Left ventricle myocardium superior (tissue), 1 donor: ENCODE data around the gene ANKDD1B. TPM values are rescaled to one million over a fixed set of nuclear protein-coding genes. Genes with fewer than 3 reads are reported as not detected.
A peak's percentile ranks its signal among the peaks of the same experiment; 100 is the strongest.

Experiments used
- ATAC-seq: fragments of 200-7000 bp; cut with Tn5 transposase; one replicate; pipeline ENCODE4 v1.9.1; 2020; ENCODE audit warnings: mild to moderate bottlenecking, moderate library complexity
- DNase-seq: peaks from one replicate; pipeline ENCODE4 v3.0.0-alpha.2; 2020
- intact Hi-C: fragments of 100-400 bp; cut with micrococcal nuclease; formaldehyde crosslinking; loops from one replicate; pipeline ENCODE4 v1.11.0; 2022
- total RNA-seq: library from RNA; stranded (reverse); fragmentation: NEBNext Ultra II Directional; extraction: Animal tissue kit (Norgen Biotek cat#: 25700); gene quantifications from one replicate; pipeline ENCODE4 v1.2.1, GENCODE V29; 2021
- donor health status: DM: no; HTN: yes; CAD: no; lungs with severe emphysema.

The ANKDD1B gene
- total RNA-seq, 1 donor from 2014 or later = 0.25 TPM

DNA sequence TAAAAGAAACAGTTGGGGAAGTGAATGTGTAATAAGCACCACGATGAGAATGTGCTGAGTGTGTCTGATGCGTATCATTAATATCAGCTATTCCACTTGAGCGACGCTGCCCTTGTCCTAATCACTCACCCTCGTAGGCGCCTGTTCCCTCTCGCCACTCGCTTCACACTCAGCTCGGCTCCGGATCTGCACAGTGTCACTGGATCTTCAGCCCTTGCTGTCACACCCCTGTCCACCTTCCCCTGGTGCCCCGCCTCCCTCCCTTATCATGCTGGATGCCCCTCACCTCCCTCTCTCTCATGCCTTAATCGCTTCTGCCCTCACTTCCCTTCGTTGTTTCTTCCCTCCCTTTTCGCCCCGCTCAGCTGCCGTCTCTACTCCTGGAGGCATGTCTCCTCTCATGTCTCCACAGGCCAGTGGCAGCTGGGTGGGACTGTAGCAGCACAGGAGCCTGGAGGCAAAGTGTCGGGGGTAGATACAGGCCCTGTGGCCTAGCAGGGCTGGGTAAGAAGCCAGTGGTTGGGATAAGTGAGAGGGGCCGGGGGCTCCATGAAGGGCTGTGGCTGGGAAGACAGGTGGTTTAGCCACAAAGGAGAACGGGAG lies 43.5 kb downstream of the ANKDD1B start:
- peak; percentile 96 for ATAC-seq
- intact Hi-C loops = no loop called here
- DNase-seq = peak; percentile 62

DNA sequence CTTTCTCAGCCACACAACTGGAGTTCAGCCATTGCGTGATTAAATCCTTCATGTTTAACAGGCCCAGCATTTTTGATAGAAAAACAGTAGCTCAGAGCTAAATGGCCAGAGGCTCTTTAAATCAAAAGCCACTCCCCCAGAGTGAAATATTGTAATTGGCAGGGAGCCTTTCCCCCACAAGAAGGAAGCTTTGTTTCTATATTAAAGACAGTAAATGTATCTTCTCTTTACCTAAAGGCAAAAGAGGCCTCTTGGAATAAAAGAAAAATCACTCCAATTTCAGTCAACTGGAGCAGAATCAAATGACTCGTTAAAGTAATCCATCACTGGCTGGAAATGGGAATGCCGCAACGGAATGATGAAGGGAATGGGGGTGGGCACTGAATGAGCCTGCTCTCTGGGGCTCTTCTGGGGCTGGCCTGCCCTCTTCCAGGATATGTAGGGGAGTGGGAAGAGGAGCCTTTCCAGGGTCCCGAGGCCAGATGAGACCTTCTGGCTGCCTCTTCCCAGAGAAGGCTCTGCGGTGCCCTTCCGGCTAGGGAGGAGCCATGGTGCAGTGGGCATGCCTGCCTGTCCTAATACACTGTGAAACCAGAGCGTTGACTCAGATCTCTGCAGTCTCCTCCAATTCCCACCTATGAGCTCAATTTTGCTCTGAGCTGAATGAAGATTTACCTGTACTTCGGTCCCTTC lies 45.2 kb downstream of the ANKDD1B start:
- ATAC-seq (peak; percentile 49), DNase-seq (peak; percentile 23)
- intact Hi-C loops = no loop called here

GRCh38 chr5:75659791-75660450 lies 48.7 kb downstream of the ANKDD1B start:
- intact Hi-C loops = loop anchor here (10.0 kb wide), 1 partner anchor 155 kb away; no protein-coding TSS in a partner anchor
- no peak for ATAC-seq

DNA sequence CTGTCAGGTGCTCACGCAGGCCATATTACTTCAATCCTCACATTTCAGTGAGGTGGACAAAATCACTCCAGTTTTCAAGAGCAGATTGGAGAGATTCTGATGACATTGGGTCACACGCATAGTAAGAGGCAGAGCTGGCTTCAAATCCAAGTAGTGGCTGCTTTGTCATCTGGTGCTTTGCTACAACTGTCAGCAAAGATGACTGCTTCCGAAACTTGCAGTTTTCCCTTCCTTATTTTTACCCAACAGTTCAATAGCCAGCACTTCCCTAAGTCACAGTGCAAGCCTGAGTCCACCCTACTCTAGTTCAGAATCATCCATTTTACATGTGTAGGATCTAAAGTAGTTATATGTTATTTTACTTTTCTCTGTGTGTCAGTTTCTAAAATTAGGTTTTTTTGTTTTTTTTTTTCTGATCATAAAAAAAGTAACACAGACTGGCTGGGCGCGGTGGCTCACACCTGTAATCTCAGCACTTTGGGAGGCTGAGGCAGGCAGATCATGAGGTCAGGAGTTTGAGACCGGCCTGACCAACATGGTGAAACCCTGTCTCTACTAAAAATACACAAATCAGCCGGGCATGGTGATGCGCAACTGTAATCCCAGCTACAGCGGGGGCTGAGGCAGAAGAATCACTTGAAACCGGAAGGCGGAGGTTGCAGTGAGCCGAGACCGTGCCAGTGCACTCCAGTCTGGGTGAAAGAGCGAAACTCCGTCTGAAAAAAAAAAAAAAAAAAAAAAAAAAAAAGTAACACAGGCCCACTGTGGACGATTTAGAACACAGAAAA lies 49.6 kb downstream of the ANKDD1B start:
- ATAC-seq = peak; percentile 35
- no peak for DNase-seq
- intact Hi-C loops = loop anchor here (10.0 kb wide), 1 partner anchor 156 kb away; no protein-coding TSS in a partner anchor

More at GRCh38 chr5:75659791-75660450, 48.7 kb downstream of the ANKDD1B start:
- no peak for DNase-seq

GRCh38 chr5:75662061-75662460 lies 50.8 kb downstream of the ANKDD1B start:
- intact Hi-C loops = loop anchor here (10.0 kb wide), 1 partner anchor 157 kb away; no protein-coding TSS in a partner anchor
- DNase-seq = no peak
- no peak for ATAC-seq

DNA sequence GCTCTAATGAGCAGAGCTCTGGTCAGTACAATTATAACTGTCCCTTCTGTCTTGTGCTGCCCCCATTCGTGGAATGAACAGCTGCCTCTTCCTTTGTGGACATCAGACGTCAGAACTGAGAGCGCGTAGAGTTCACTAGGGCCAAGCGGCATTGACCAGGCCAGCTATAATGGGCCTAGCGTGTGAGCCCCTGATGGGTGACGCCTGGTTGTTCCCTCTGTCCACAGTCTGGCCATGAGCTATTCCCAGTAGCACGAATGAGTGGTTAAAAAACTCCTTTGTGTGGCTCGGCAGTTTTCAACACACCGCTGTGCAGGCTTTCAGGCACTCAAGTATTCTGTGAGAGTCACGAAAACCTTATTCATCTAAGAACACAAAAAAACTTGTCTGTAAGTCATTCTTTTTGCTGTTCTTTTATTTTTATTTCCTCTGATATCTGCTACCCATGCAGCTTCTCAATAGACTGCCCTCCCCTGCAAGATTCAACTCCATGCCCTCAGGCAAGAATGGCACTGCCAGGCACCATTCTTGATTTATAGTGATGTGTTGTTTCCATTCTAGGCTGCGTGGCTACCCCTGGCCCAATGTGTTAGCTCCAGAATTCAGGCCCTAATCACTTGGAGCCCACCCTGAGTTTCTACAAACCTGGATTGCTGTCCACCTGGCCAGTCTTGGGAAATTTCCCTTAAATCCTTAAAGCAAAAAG lies 52.5 kb downstream of the ANKDD1B start:
- intact Hi-C loops = loop anchor here (10.0 kb wide), 1 partner anchor 159 kb away; no protein-coding TSS in a partner anchor
- no peak for ATAC-seq
- no peak for DNase-seq

- ATAC-seq = no peak
- no peak for DNase-seq
- intact Hi-C loops = loop anchor here (10.0 kb wide), 1 partner anchor 160 kb away; no protein-coding TSS in a partner anchor
Measured at GRCh38 chr5:75664979-75665378, 53.7 kb downstream of the ANKDD1B start.

DNA sequence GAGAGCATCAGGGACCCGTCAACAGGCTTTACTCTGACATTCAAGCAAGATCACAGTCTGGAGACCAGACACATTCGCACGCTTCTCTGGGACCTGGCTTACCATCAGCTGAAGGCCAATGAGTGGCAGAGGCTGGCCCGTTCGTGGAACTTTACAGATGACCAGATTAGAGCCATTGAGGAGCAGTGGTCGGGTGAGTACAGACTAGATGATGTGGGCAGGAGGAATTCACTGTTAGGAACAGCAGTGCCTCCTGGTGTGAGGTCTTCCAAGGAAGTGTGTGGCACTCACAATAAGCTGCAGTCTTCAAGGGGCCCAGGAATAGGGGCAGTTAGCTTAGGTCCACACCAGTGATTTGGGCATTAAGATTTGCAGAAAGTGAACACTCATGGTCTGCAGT lies 55.5 kb downstream of the ANKDD1B start:
- intact Hi-C loops = loop anchor here (10.0 kb wide), 1 partner anchor 162 kb away; no protein-coding TSS in a partner anchor
- no peak for DNase-seq

DNA sequence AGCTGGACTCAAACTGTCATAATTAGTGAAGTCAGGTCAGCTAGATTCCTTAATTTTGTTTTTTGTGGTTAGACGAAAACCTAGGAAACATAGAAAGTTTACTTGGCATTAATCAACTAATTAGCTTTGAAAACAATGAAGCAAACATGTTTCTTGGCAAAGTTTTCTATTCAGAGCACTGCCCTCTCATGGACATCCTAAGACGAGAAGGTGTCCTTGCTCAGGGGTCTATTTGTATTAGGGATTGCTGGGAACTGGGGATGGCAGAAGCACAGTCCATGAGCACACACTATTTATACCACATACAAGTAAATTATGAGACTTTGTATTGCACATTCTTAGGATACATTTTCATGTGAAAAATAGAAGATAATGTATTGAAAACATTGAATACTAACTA lies 56.3 kb downstream of the ANKDD1B start:
- intact Hi-C loops = loop anchor here (10.0 kb wide), 1 partner anchor 163 kb away; no protein-coding TSS in a partner anchor
- ATAC-seq (no peak), DNase-seq (no peak)

More for the DNA sequence above, 55.5 kb downstream of the ANKDD1B start:
- ATAC-seq = no peak

DNA sequence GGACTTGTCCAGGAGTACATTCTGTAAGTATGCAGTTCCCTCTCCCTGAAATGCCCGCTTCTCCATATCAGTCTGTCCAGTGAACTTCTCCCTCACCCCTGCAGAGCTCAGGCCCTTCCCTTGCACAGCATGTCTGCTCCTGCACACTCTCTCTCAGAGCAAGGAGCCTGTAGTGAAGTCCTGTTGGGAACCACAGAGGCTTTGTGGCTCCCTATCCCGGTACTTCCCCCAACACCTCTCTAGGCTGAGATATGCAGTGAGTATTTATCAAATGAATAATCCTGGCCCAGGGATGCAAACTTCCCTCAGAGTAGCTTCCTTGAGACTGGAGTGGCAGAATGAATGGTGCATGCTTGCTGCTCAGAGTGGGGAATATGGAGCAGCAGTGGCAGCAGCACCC lies 57.2 kb downstream of the ANKDD1B start:
- no peak for DNase-seq
- ATAC-seq = peak; percentile 58
- intact Hi-C loops = loop anchor here (10.0 kb wide), 1 partner anchor 164 kb away; no protein-coding TSS in a partner anchor

GRCh38 chr5:75668977-75669689 lies 57.9 kb downstream of the ANKDD1B start:
- ATAC-seq (peak; percentile 82), DNase-seq (peak; percentile 36)
- intact Hi-C loops = loop anchor here (10.0 kb wide), 1 partner anchor 164 kb away; no protein-coding TSS in a partner anchor

DNA sequence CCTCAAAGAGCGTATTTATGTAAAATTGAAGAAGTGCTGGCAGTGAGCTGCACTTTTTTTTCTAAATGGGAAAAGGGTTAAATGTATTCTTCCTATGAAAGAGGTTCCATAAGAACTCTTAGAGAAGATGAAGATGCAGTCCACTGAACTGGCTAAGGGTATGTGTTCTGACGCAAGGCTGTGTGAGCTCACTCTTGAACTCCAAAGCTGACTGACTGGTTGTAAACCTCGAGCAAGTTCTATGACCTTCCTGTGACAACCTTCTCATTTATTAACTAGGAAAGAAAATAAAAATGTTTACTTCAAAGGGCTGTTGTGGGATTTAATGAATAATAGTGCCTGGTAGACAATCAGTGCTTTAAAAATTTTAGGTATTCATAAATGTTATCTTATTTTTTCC lies 59.3 kb downstream of the ANKDD1B start:
- no peak for ATAC-seq
- intact Hi-C loops = no loop called here
- no peak for DNase-seq

GRCh38 chr5:75671506-75671905 lies 60.3 kb downstream of the ANKDD1B start:
- ATAC-seq (no peak), DNase-seq (no peak)
- intact Hi-C loops = no loop called here

- intact Hi-C loops = no loop called here
- DNase-seq (no peak), ATAC-seq (no peak)
Measured at GRCh38 chr5:75672616-75673015, 61.4 kb downstream of the ANKDD1B start.

DNA sequence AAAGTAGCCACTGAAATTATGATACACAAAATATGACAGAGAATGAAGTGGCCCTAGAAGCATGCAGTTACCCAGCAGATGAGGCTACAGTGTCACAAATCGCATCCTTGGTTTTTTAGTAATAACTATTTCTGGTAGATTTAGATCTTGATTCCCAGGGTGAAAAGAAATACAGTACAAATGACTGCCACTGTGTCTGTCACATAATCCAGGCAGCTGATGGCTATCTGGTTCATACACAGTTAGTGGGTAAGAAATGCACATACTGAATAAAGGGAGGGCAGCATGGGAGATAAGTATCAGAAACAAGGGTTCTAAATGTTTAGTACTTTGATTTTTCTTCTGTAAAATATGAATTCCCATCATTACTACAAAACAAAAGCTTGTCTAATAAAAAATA lies 64.5 kb downstream of the ANKDD1B start:
- intact Hi-C loops = no loop called here
- DNase-seq = no peak
- ATAC-seq = no peak

DNA sequence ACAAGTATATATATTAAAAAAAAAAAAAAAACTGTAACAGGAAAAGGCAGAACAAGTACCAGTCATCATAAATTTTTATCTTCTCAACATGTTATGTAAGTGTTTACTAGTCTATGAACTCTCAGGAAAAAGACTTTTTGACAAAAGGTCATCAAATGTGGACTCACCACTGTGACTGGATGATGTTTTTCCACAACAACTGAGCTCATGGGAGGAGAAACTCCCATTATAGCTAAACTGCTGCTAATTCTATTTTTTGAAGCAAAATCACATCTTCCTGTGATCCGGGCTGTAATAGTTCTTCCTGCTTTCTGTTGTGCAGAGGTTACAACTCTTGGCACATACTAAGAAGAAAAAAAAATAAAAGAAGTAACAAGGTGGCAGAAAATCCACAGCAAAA lies 66.4 kb downstream of the ANKDD1B start:
- intact Hi-C loops = no loop called here
- ATAC-seq (no peak), DNase-seq (no peak)

- intact Hi-C loops = no loop called here
- ATAC-seq (no peak), DNase-seq (no peak)
Measured at GRCh38 chr5:75678155-75678554, 66.9 kb downstream of the ANKDD1B start.
